Measurements from ENCODE around the gene KLHL3.

KLHL3 gene

GRCh38 chr5:137724251-137724650, 11.6 kb downstream of the KLHL3 start:
- no peak for DNase-seq (ENCODE audit: insufficient read length, low spot score)
- FAIRE-seq = no peak
- TF ChIP-seq CTCF (IDR thresholded peaks at IDR 0.05; ENCODE audit: insufficient read depth, missing control alignments) = no peak

GRCh38 chr5:137718611-137719010, 17.3 kb downstream of the KLHL3 start:
- DNase-seq (ENCODE audit: insufficient read length, low spot score) (no peak), FAIRE-seq (no peak)
- no peak for TF ChIP-seq CTCF (IDR thresholded peaks at IDR 0.05; ENCODE audit: insufficient read depth, missing control alignments)

- TF ChIP-seq CTCF (IDR thresholded peaks at IDR 0.05; ENCODE audit: insufficient read depth, missing control alignments) = no peak
- DNase-seq (ENCODE audit: insufficient read length, low spot score) (no peak), FAIRE-seq (no peak)
These were observed 19.6 kb downstream of the KLHL3 start for GRCh38 chr5:137716337-137716736.

- TF ChIP-seq CTCF (IDR thresholded peaks at IDR 0.05; ENCODE audit: insufficient read depth, missing control alignments) = no peak
- DNase-seq (ENCODE audit: insufficient read length, low spot score) (no peak), FAIRE-seq (no peak)
These were observed 20.4 kb downstream of the KLHL3 start for GRCh38 chr5:137715456-137715855.

GRCh38 chr5:137714946-137715345, 20.9 kb downstream of the KLHL3 start:
- FAIRE-seq (no peak), DNase-seq (ENCODE audit: insufficient read length, low spot score) (no peak)
- TF ChIP-seq CTCF (IDR thresholded peaks at IDR 0.05; ENCODE audit: insufficient read depth, missing control alignments) = no peak

- FAIRE-seq (no peak), DNase-seq (ENCODE audit: insufficient read length, low spot score) (no peak)
- no peak for TF ChIP-seq CTCF (IDR thresholded peaks at IDR 0.05; ENCODE audit: insufficient read depth, missing control alignments)
These were observed 21.4 kb downstream of the KLHL3 start for GRCh38 chr5:137714494-137714893.

GRCh38 chr5:137712139-137712667, 23.7 kb downstream of the KLHL3 start:
- DNase-seq (ENCODE audit: insufficient read length, low spot score) = no peak
- no peak for TF ChIP-seq CTCF (IDR thresholded peaks at IDR 0.05; ENCODE audit: insufficient read depth, missing control alignments)
- FAIRE-seq = no peak

Measured in D721Med (cell line).